Measurements from ENCODE around the gene SZRD1.

- TF ChIP-seq, protein P1, sequence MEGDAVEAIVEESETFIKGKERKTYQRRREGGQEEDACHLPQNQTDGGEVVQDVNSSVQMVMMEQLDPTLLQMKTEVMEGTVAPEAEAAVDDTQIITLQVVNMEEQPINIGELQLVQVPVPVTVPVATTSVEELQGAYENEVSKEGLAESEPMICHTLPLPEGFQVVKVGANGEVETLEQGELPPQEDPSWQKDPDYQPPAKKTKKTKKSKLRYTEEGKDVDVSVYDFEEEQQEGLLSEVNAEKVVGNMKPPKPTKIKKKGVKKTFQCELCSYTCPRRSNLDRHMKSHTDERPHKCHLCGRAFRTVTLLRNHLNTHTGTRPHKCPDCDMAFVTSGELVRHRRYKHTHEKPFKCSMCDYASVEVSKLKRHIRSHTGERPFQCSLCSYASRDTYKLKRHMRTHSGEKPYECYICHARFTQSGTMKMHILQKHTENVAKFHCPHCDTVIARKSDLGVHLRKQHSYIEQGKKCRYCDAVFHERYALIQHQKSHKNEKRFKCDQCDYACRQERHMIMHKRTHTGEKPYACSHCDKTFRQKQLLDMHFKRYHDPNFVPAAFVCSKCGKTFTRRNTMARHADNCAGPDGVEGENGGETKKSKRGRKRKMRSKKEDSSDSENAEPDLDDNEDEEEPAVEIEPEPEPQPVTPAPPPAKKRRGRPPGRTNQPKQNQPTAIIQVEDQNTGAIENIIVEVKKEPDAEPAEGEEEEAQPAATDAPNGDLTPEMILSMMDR (conservative IDR thresholded peaks at IDR 0.05; ENCODE audit: low read depth, low read length), result no peak
- TF ChIP-seq RAD21 (IDR thresholded peaks at IDR 0.05; ENCODE audit: low read length) (no peak), POLR2A (IDR thresholded peaks at IDR 0.05; ENCODE audit: low read depth, low read length) (no peak), FOS (IDR thresholded peaks at IDR 0.05; ENCODE audit: low read depth, low read length) (no peak), BHLHE40 (IDR thresholded peaks at IDR 0.05; ENCODE audit: low read depth, low read length) (no peak)
These were observed 27.9 kb downstream of the SZRD1 start for GRCh38 chr1:16394977-16395376.

Data from IMR-90 (cell line).